Neural cell (in vitro differentiated cells): Measurements from ENCODE around the gene PPME1. TPM values are rescaled to one million over a fixed set of nuclear protein-coding genes. Genes with fewer than 3 reads are reported as not detected.

Experiments
- H2AFZ ChIP-seq: fragments of 200-600, 300-800 bp; sonication (generic), shearing (Covaris generic); 2 replicates; pipeline ENCODE4 v1.6.0; 2014; ENCODE audit warnings: low read depth, mild to moderate bottlenecking, antibody characterized with exemption, low read length, moderate library complexity
- H3F3A ChIP-seq: fragments of 200-600 bp; shearing (Covaris generic); 2 replicates; pipeline ENCODE4 v1.6.1; 2016; ENCODE audit warnings: mild to moderate bottlenecking, moderate library complexity, mixed read lengths, antibody characterized with exemption, low read length; ENCODE audit not compliant: insufficient read depth, poor library complexity, severe bottlenecking
- H3K27ac ChIP-seq: fragments of 200-600, 300-800 bp; sonication (generic), shearing (Covaris generic); 2 replicates; pipeline ENCODE4 v1.5.1; 2014; ENCODE audit warnings: mild to moderate bottlenecking, low read length, moderate library complexity
- H3K27me3 ChIP-seq: fragments of 300-800, 200-600 bp; sonication (generic), shearing (Covaris generic); 2 replicates; pipeline ENCODE4 v1.6.0; 2014; ENCODE audit warnings: mild to moderate bottlenecking, low read depth, low read length, moderate library complexity; ENCODE audit not compliant: insufficient read depth
- H3K36me3 ChIP-seq: fragments of 300-800, 200-600 bp; sonication (generic), shearing (Covaris generic); 2 replicates; pipeline ENCODE4 v1.5.1; 2014; ENCODE audit warnings: mild to moderate bottlenecking, antibody characterized with exemption, low read length, moderate library complexity; ENCODE audit not compliant: insufficient read depth
- H3K4me2 ChIP-seq: fragments of 300-800, 200-600 bp; sonication (generic), shearing (Covaris generic); 2 replicates; pipeline ENCODE4 v1.6.0; 2014; ENCODE audit warnings: mild to moderate bottlenecking, low read length
- H3K4me3 ChIP-seq: fragments of 300-800, 200-600 bp; sonication (generic), shearing (Covaris generic); 2 replicates; pipeline ENCODE4 v1.5.1; 2014; ENCODE audit warnings: mild to moderate bottlenecking, low read length, moderate library complexity
- H3K79me2 ChIP-seq: fragments of 200-600 bp; shearing (Covaris generic); replicated peaks from 2 replicates; pipeline ENCODE4 v1.6.0; 2014; ENCODE audit warnings: mild to moderate bottlenecking, low read length, moderate library complexity; ENCODE audit not compliant: insufficient read depth
- H3K9ac ChIP-seq: fragments of 300-800, 200-600 bp; sonication (generic), shearing (Covaris generic); 2 replicates; pipeline ENCODE4 v1.6.1; 2016; ENCODE audit warnings: mild to moderate bottlenecking, low read length, mixed read lengths
- H3K9me2 ChIP-seq: fragments of 200-600 bp; shearing (Covaris generic); 2 replicates; pipeline ENCODE4 v1.6.1; 2016; ENCODE audit warnings: mild to moderate bottlenecking, low read length, mixed read lengths; ENCODE audit not compliant: insufficient read depth
- H3K9me3 ChIP-seq: fragments of 200-600, 300-800 bp; sonication (generic), shearing (Covaris generic); 2 replicates; pipeline ENCODE4 v1.6.1; 2016; ENCODE audit warnings: mild to moderate bottlenecking, mixed run types, low read length, moderate library complexity, mixed read lengths
- H4K20me1 ChIP-seq: fragments of 200-600 bp; shearing (Covaris generic); 2 replicates; pipeline ENCODE4 v1.6.1; 2016; ENCODE audit warnings: mild to moderate bottlenecking, mixed run types; ENCODE audit not compliant: insufficient read depth
- EP300 ChIP-seq: fragments of 450-650 bp; conservative IDR thresholded peaks from 2 replicates; pipeline ENCODE4 v1.6.1; 2014; ENCODE audit warnings: antibody characterized with exemption, mild to moderate bottlenecking, moderate library complexity; ENCODE audit not compliant: poor library complexity, severe bottlenecking
- EZH2 ChIP-seq: fragments of 200-600, 300-800 bp; shearing (Covaris generic), sonication (generic); IDR thresholded peaks from 2 replicates; pipeline ENCODE4 v1.6.1; 2014; ENCODE audit warnings: antibody characterized with exemption, low read length, borderline replicate concordance, mild to moderate bottlenecking; ENCODE audit not compliant: insufficient read depth, poor library complexity, severe bottlenecking
- POLR2AphosphoS5 ChIP-seq: IDR thresholded peaks from 2 replicates; pipeline ENCODE4 v1.6.1; 2012
- RAD21 ChIP-seq: fragments of 450-650 bp; conservative IDR thresholded peaks from 2 replicates; pipeline ENCODE4 v1.6.1; 2014; ENCODE audit warnings: antibody characterized with exemption, mild to moderate bottlenecking, moderate library complexity
- SMC3 ChIP-seq: fragments of 450-650 bp; conservative IDR thresholded peaks from 2 replicates; pipeline ENCODE4 v1.6.1; 2014; ENCODE audit warnings: antibody characterized with exemption, mild to moderate bottlenecking, moderate library complexity; ENCODE audit not compliant: poor library complexity
- TAF1 ChIP-seq: IDR thresholded peaks from 2 replicates; pipeline ENCODE4 v1.6.1; 2012; ENCODE audit warnings: low read depth
- polyA plus RNA-seq: library from polyadenylated mRNA; depleted of rRNA; stranded (reverse); fragments of >200 nt; gene quantifications from 2 replicates; pipeline ENCODE4 v1.2.3, GENCODE V29; 2014
- TF ChIP-seq, protein P1 (sequence below): IDR thresholded peaks from 2 replicates; pipeline ENCODE4 v1.6.1; 2012; ENCODE audit warnings: borderline replicate concordance

Gene PPME1
- polyA plus RNA-seq, 1 donor from 2014 or later = 49.5 TPM

DNA sequence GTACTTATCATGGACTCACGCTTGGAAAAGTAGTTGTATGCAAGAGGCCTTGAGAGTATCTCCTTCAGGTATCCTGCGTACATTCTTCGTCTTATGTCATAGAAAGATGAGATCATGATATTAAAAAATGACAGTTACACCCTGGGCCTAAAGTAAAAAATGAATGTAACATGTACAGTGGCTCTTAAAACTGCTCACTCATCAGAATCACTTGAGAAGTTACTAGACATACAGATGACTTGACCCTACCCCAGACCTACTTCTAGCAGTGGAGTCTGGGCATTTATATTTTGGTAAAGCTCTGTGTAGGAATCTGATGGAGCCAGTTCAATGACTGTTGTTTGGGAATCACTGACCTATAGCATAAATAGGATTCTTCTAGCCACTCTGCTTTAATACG lies 54.5 kb downstream of the PPME1 start:
- H3K9me2 ChIP-seq = no peaks in the 10 kb centered on the region
- no peak overlapping the region for H3K27ac ChIP-seq
- H3K4me3 ChIP-seq = no peak overlapping the region
- TF ChIP-seq POLR2AphosphoS5 = no peak
- H3K27me3 ChIP-seq = no peaks in the 10 kb centered on the region
- H3K9ac ChIP-seq = no peak overlapping the region
- H4K20me1 ChIP-seq = no peaks in the 10 kb centered on the region
- no peak overlapping the region for H2AFZ ChIP-seq
- H3K36me3 ChIP-seq = peaks cover 11% of the 10 kb centered on the region
- no peaks in the 10 kb centered on the region for H3F3A ChIP-seq
- H3K9me3 ChIP-seq = no peaks in the 10 kb centered on the region
- H3K4me2 ChIP-seq = no peak overlapping the region
- H3K79me2 ChIP-seq = no peaks in the 10 kb centered on the region

DNA sequence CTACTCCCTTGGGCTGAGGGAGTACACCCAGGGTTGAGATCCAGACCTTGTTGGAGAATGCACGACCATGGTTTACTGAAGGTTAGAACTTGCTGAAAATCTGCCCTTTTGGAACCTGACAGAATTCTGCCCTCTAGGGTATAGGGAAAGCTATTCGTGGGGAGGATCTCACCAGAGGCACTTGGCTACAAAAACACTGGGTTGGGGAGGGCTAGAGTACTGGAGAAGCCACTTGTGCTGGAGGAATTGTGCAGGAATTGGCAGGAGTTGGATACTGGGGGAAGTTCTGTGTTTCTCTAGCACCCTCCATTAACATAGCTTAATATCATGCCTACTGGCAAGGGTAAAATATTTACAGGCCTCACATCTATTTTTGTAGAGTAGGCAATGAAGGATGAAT lies 55.8 kb downstream of the PPME1 start:
- H3K9me2 ChIP-seq = no peaks in the 10 kb centered on the region
- TF ChIP-seq TAF1 (no peak), EZH2 (no peak), SMC3 (no peak), RAD21 (no peak)
- TF ChIP-seq, protein P1, sequence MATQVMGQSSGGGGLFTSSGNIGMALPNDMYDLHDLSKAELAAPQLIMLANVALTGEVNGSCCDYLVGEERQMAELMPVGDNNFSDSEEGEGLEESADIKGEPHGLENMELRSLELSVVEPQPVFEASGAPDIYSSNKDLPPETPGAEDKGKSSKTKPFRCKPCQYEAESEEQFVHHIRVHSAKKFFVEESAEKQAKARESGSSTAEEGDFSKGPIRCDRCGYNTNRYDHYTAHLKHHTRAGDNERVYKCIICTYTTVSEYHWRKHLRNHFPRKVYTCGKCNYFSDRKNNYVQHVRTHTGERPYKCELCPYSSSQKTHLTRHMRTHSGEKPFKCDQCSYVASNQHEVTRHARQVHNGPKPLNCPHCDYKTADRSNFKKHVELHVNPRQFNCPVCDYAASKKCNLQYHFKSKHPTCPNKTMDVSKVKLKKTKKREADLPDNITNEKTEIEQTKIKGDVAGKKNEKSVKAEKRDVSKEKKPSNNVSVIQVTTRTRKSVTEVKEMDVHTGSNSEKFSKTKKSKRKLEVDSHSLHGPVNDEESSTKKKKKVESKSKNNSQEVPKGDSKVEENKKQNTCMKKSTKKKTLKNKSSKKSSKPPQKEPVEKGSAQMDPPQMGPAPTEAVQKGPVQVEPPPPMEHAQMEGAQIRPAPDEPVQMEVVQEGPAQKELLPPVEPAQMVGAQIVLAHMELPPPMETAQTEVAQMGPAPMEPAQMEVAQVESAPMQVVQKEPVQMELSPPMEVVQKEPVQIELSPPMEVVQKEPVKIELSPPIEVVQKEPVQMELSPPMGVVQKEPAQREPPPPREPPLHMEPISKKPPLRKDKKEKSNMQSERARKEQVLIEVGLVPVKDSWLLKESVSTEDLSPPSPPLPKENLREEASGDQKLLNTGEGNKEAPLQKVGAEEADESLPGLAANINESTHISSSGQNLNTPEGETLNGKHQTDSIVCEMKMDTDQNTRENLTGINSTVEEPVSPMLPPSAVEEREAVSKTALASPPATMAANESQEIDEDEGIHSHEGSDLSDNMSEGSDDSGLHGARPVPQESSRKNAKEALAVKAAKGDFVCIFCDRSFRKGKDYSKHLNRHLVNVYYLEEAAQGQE = no peak
- no peaks in the 10 kb centered on the region for H3K9me3 ChIP-seq
- peaks cover 15% of the 10 kb centered on the region for H3K36me3 ChIP-seq
- H3K4me3 ChIP-seq = no peak overlapping the region
- H2AFZ ChIP-seq = no peak overlapping the region
- H3K27me3 ChIP-seq = no peaks in the 10 kb centered on the region
- no peak overlapping the region for H3K27ac ChIP-seq
- H3K79me2 ChIP-seq = no peaks in the 10 kb centered on the region
- no peak overlapping the region for H3K4me2 ChIP-seq
- no peak overlapping the region for H3K9ac ChIP-seq
- no peaks in the 10 kb centered on the region for H3F3A ChIP-seq
- H4K20me1 ChIP-seq = no peaks in the 10 kb centered on the region

DNA sequence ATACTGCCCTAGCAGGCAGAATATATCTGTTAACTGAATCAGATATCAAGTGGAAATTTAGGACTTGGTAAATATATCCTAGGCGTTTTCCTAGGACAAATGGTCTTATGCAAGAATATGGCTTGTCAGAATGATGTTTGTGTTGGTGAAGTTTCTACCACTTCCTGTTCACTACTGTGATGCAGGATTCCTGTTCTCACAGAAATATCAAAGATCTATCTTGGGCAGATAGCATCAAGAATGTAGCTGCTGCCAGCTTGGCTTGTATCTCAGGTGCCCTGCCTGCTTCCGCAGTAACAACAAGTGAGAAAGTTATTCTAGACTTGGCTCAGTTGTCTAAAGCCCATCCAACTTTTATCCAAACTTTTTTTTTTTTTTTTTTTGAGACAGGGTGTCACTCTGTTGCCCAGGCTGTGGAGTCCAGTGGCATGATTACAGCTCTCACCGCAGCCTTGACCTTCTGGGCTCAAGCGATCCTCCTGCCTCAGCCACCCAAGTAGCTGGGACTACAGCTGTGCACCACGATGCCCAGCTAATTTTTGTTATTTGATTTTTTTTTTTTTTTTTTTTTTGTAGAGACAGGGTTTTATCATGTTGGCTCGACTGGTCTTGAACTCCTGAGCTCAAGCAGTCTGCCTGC lies 61.3 kb downstream of the PPME1 start:
- TF ChIP-seq TAF1 = no peak
- TF ChIP-seq EP300 = no peak
- TF ChIP-seq EZH2 = no peak
- TF ChIP-seq POLR2AphosphoS5 = no peak
- Histone ChIP-seq H4K20me1 (no peaks in the 10 kb centered on the region), H3K4me2 (no peak overlapping the region), H3F3A (no peaks in the 10 kb centered on the region), H3K9ac (no peak overlapping the region), H3K36me3 (peaks cover 19% of the 10 kb centered on the region), H3K79me2 (no peaks in the 10 kb centered on the region), H3K27me3 (no peaks in the 10 kb centered on the region), H3K27ac (no peak overlapping the region), H3K4me3 (no peak overlapping the region), H3K9me3 (no peaks in the 10 kb centered on the region), H2AFZ (no peak overlapping the region), H3K9me2 (no peaks in the 10 kb centered on the region)
